HG03575 (cell line): ENCODE measurements around the gene UBE2N.
"Not testable (repeated sequence)": the region's sequence is repeated elsewhere in the genome, so short reads cannot be mapped to it uniquely, and the experiment has no call there.

Experiments used
- ATAC-seq: cut with Tn5 transposase; IDR thresholded peaks from one replicate; pipeline ENCODE4 v1.9.1; 2021; ENCODE audit not compliant: unreplicated experiment, insufficient number of reproducible peaks, low FRiP score; ENCODE audit errors: extremely low read depth

Gene UBE2N

GRCh38 chr12:93417967-93418480 lies 23.7 kb downstream of the UBE2N start:
- no peak for ATAC-seq

GRCh38 chr12:93415723-93416464 lies 25.9 kb downstream of the UBE2N start:
- ATAC-seq: no peak

- no peak for ATAC-seq
These were observed 28.7 kb downstream of the UBE2N start for GRCh38 chr12:93413064-93413463.

GRCh38 chr12:93412396-93412795 lies 29.4 kb downstream of the UBE2N start:
- ATAC-seq: not testable (repeated sequence)

- ATAC-seq: not testable (repeated sequence)
These were observed 30.7 kb downstream of the UBE2N start for GRCh38 chr12:93411060-93411459.

GRCh38 chr12:93409343-93410187 lies 32.2 kb downstream of the UBE2N start:
- ATAC-seq: not testable (repeated sequence)

- ATAC-seq: no peak
These were observed 32.9 kb downstream of the UBE2N start for GRCh38 chr12:93408813-93409212.

- ATAC-seq: no peak
These were observed 33.8 kb downstream of the UBE2N start for GRCh38 chr12:93407963-93408283.

- ATAC-seq: no peak
These were observed 34.4 kb downstream of the UBE2N start for GRCh38 chr12:93407054-93407962.

GRCh38 chr12:93404961-93405849 lies 36.5 kb downstream of the UBE2N start:
- ATAC-seq: no peak

GRCh38 chr12:93403988-93404803 lies 37.6 kb downstream of the UBE2N start:
- no peak for ATAC-seq

- ATAC-seq: no peak
These were observed 39.1 kb downstream of the UBE2N start for GRCh38 chr12:93402333-93403311.

GRCh38 chr12:93399183-93399863 lies 42.4 kb downstream of the UBE2N start:
- not testable (repeated sequence) for ATAC-seq

- no peak for ATAC-seq
These were observed 44.3 kb downstream of the UBE2N start for GRCh38 chr12:93397412-93397811.

GRCh38 chr12:93393425-93393824 lies 48.3 kb downstream of the UBE2N start:
- ATAC-seq: no peak
